GM21367 (cell line): ENCODE measurements around the gene FGGY.
A peak's percentile ranks its signal among the peaks of the same experiment; 100 is the strongest.

Experiments used
- ATAC-seq: cut with Tn5 transposase; IDR thresholded peaks from one replicate; pipeline ENCODE4 v1.9.1; 2021; ENCODE audit not compliant: unreplicated experiment

FGGY gene

GRCh38 chr1:59314776-59315528 lies 18.1 kb downstream of the FGGY start:
- no peak for ATAC-seq

- ATAC-seq, result no peak
Measured at GRCh38 chr1:59315529-59316463, 18.9 kb downstream of the FGGY start.

- ATAC-seq, result peak; percentile 62
Measured at GRCh38 chr1:59316497-59317128, 19.7 kb downstream of the FGGY start.

GRCh38 chr1:59317343-59317742 lies 20.4 kb downstream of the FGGY start:
- ATAC-seq, result no peak

- ATAC-seq, result no peak
Measured at GRCh38 chr1:59317780-59318179, 20.9 kb downstream of the FGGY start.

GRCh38 chr1:59318271-59318860 lies 21.5 kb downstream of the FGGY start:
- ATAC-seq, result no peak

- no peak for ATAC-seq
Measured at GRCh38 chr1:59322394-59322793, 25.5 kb downstream of the FGGY start.

GRCh38 chr1:59322814-59323213 lies 25.9 kb downstream of the FGGY start:
- ATAC-seq, result no peak

GRCh38 chr1:59323879-59324278 lies 27.0 kb downstream of the FGGY start:
- no peak for ATAC-seq

- ATAC-seq, result no peak
Measured at GRCh38 chr1:59328353-59328752, 31.5 kb downstream of the FGGY start.

- no peak for ATAC-seq
Measured at GRCh38 chr1:59329412-59330053, 32.6 kb downstream of the FGGY start.

GRCh38 chr1:59331686-59332620 lies 35.1 kb downstream of the FGGY start:
- ATAC-seq, result no peak

- no peak for ATAC-seq
Measured at GRCh38 chr1:59332983-59333382, 36.1 kb downstream of the FGGY start.

- ATAC-seq, result no peak
Measured at GRCh38 chr1:59333626-59334277, 36.9 kb downstream of the FGGY start.

GRCh38 chr1:59340411-59341307 lies 43.8 kb downstream of the FGGY start:
- no peak for ATAC-seq

- ATAC-seq, result no peak
Measured at GRCh38 chr1:59342801-59343575, 46.1 kb downstream of the FGGY start.

GRCh38 chr1:59343576-59343840 lies 46.6 kb downstream of the FGGY start:
- ATAC-seq, result no peak

GRCh38 chr1:59345221-59345620 lies 48.3 kb downstream of the FGGY start:
- no peak for ATAC-seq
